SH-SY5Y (cell line): ENCODE data around the gene PLXNB3.

Experiments used
- GATA2 ChIP-seq: IDR thresholded peaks from 2 replicates; pipeline ENCODE4 v1.6.1; 2011; ENCODE audit warnings: mild to moderate bottlenecking, low read depth, low read length
- GATA3 ChIP-seq: IDR thresholded peaks from 2 replicates; pipeline ENCODE4 v1.6.1; 2011; ENCODE audit warnings: low read depth, mild to moderate bottlenecking, low read length, moderate library complexity

DNA sequence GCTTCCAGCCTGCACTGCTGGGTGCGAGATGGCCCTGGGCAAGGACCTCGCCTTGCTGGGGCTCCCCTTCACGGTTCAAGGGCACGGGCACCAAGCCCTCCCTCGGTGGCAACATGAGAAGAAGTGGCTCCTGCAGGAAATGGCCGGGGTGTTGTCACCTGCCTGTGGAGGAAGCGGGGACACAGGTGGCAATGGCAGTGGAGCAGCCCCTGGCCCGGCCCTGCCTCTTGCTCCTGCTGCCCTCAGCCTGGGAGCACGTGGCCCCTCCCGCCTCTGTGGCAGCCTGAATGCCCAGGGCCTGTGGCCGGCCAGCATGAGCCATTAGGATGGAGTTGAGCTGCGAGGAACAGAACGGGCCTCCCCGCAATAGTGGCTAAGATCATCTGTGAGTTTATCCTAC lies 22.6 kb upstream of the PLXNB3 start:
- no peak for TF ChIP-seq GATA2
- no peak for TF ChIP-seq GATA3
